Gastroesophageal sphincter (tissue), 4 donors: ENCODE data around the gene ZC3H10. TPM values are rescaled to one million over a fixed set of nuclear protein-coding genes. Genes with fewer than 3 reads are reported as not detected.

Experiments
- ATAC-seq: fragments of 150-250 bp; one replicate; pipeline ENCODE4 v1.9.1; 2016; ENCODE audit warnings: mild to moderate bottlenecking, moderate library complexity
- H3K27ac ChIP-seq, 4 donors: fragments of 200-600 bp; sonication (generic) in 3 of 4; 1 replicate in 3 of 4; 2 replicates in 1 of 4; pipeline ENCODE4 v1.5.1; 2016 to 2019
- H3K27me3 ChIP-seq: fragments of 200-600 bp; sonication (generic); one replicate; pipeline ENCODE4 v1.5.1; 2019
- H3K36me3 ChIP-seq, 2 donors: fragments of 200-600 bp; sonication (generic); one replicate each; pipeline ENCODE4 v1.5.1; 2019; ENCODE audit warnings: control low read depth in 1 of 2
- H3K4me1 ChIP-seq, 3 donors: fragments of 200-600 bp; sonication (generic); 1 replicate in 2 of 3; 2 replicates in 1 of 3; pipeline ENCODE4 v1.5.1; 2016 to 2019; ENCODE audit warnings: control low read depth in 2 of 3
- H3K4me3 ChIP-seq, 2 donors: fragments of 200-600 bp; sonication (generic); one replicate each; pipeline ENCODE4 v1.5.1; 2019; ENCODE audit warnings: mild to moderate bottlenecking in 1 of 2, moderate library complexity in 1 of 2
- H3K9me3 ChIP-seq, 3 donors: fragments of 200-600 bp; sonication (generic); one replicate each; pipeline ENCODE4 v1.5.1; 2017 to 2019; ENCODE audit warnings: control low read depth in 2 of 3
- CTCF ChIP-seq, 4 experiments: fragments of 200-600 bp in 2 of 4; fragments of 450-650 bp in 2 of 4; sonication (generic) in 1 of 4; IDR thresholded peaks; one replicate each; pipeline ENCODE4 v1.5.1; 2017 to 2019; ENCODE audit warnings: antibody characterized with exemption in 4 of 4, mild to moderate bottlenecking in 2 of 4, moderate library complexity in 2 of 4
- EP300 ChIP-seq: sonication (generic); formaldehyde crosslinking; IDR thresholded peaks from one replicate; pipeline ENCODE4 v1.6.1; 2017; ENCODE audit warnings: antibody characterized with exemption, mild to moderate bottlenecking
- POLR2A ChIP-seq, 2 donors: fragments of 450-650 bp; IDR thresholded peaks; one replicate each; pipeline ENCODE4 v1.6.1; 2017; ENCODE audit warnings: antibody characterized with exemption in 2 of 2, mild to moderate bottlenecking in 2 of 2, moderate library complexity in 1 of 2
- POLR2AphosphoS5 ChIP-seq: sonication (generic); formaldehyde crosslinking; IDR thresholded peaks from one replicate; pipeline ENCODE4 v1.6.1; 2017; ENCODE audit warnings: antibody characterized with exemption
- WGBS, 2 donors: methylation state at CpG; one replicate each; pipeline ENCODE4 v1.1.5; 2018; ENCODE audit warnings: low coverage in 1 of 2; 5-methylcytosine and 5-hydroxymethylcytosine counted together
- total RNA-seq, 4 donors: library from RNA; depleted of rRNA; stranded (reverse); fragments of >200 nt; gene quantifications; one replicate each; pipeline ENCODE4 v1.1.0, GENCODE V29; 2016

Gene ZC3H10
- total RNA-seq, 4 donors from 2014 or later: 5.0 to 7.4 (median 5.8) TPM

- peaks cover under 1 to 36% of the 10 kb centered on the region in 2 donors for H3K36me3 ChIP-seq
- ATAC-seq: peak; percentile 9
- H3K27ac ChIP-seq: peak overlapping the region; percentile 51 to 95 (median 89)
- TF ChIP-seq EP300: no peak
- H3K9me3 ChIP-seq: no peaks in the 10 kb centered on the region
- peaks cover 6 to 37% (median 20%) of the 10 kb centered on the region in 3 donors for H3K4me1 ChIP-seq
- WGBS, 2 donors: 0 to 1% methylated on average over 17 to 34 of the region's 40 CpGs
- H3K27me3 ChIP-seq: no peaks in the 10 kb centered on the region
- peak overlapping the region; percentile 88 to 92 for H3K4me3 ChIP-seq
These were observed 13.1 kb upstream of the ZC3H10 start for GRCh38 chr12:56104815-56105608.

GRCh38 chr12:56105609-56105902 is 12.5 kb upstream of the ZC3H10 start:
- H3K27me3 ChIP-seq: no peaks in the 10 kb centered on the region
- H3K4me1 ChIP-seq: peaks cover 6 to 37% (median 20%) of the 10 kb centered on the region in 3 donors
- no peak for ATAC-seq
- peaks cover 6 to 41% of the 10 kb centered on the region in 2 donors for H3K36me3 ChIP-seq
- peak overlapping the region in 1 of 4 donors; percentile 86 for H3K27ac ChIP-seq
- no peaks in the 10 kb centered on the region for H3K9me3 ChIP-seq
- no peak for TF ChIP-seq CTCF (IDR thresholded peaks at IDR 0.05)
- no peak for TF ChIP-seq POLR2AphosphoS5
- no peak for TF ChIP-seq POLR2A (IDR thresholded peaks at IDR 0.05)
- no peak for TF ChIP-seq EP300
- H3K4me3 ChIP-seq: peak overlapping the region; percentile 88 to 92
- 22 to 42% methylated on average over 2 of the region's 2 CpGs for WGBS, 2 donors

DNA sequence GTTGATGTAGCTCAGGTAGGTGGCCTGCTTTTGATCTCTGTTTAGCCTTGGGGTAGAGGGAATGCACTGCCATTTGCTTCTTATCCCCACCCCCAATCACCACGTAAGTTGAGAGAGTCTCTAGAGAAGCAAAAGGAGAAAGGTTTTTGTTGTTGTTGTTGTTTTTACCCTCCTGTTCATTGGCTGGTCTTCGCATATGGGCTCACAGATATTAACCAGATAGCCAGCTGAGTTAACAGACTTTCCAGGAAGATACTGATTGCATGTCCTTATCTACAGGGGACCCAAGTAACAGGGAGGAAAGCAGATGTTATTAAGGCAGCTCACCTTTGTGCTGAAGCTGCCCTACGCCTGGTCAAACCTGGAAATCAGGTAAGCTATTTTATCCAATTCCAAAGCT is 10.8 kb upstream of the ZC3H10 start:
- Histone ChIP-seq H3K4me3 (no peak overlapping the region), H3K36me3 (peaks cover 7 to 58% of the 10 kb centered on the region in 2 donors), H3K27me3 (no peaks in the 10 kb centered on the region), H3K27ac (no peak overlapping the region), H3K9me3 (no peaks in the 10 kb centered on the region), H3K4me1 (peaks cover 6 to 37% (median 20%) of the 10 kb centered on the region in 3 donors)
- TF ChIP-seq POLR2A (IDR thresholded peaks at IDR 0.05) (no peak), POLR2AphosphoS5 (no peak), CTCF (IDR thresholded peaks at IDR 0.05) (no peak)
- no peak for ATAC-seq
- WGBS, 2 donors: 73 to 74% methylated on average over 3 of the region's 3 CpGs

GRCh38 chr12:56110571-56110970 is 7.5 kb upstream of the ZC3H10 start:
- WGBS, 2 donors: 81% methylated on average over 5 of the region's 5 CpGs; no CpG with 5 or more reads in 1 of the 2 donors
- no peak for ATAC-seq

DNA sequence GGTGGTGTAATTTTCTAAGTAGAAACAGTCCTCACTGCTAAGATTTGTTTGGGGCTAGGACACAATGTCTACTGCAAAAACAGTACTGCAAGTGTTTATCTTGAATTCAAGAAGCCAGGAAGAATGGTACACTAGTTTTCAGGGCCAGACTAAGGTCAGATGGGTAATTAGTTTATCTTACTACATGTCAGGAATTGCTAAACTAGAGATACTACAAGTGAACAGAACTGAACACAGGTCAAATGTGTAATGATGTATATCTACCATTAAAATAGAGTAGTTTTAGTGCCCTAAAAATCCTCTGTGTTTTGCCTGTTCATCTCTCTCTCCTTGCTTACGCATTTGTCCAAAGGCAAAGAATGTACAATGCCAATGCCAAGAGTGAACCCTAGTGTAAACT is 4.0 kb upstream of the ZC3H10 start:
- no peak for TF ChIP-seq EP300
- TF ChIP-seq POLR2A (IDR thresholded peaks at IDR 0.05): no peak
- H3K36me3 ChIP-seq: peaks cover 7 to 49% of the 10 kb centered on the region in 2 donors
- H3K4me1 ChIP-seq: peaks cover 3 to 19% (median 6%) of the 10 kb centered on the region in 3 donors
- no peak for ATAC-seq
- no peak overlapping the region for H3K27ac ChIP-seq
- 100% methylated on average over 1 of the region's 1 CpG; no CpG with 5 or more reads in 1 of the 2 donors for WGBS, 2 donors
- H3K4me3 ChIP-seq: no peak overlapping the region
- no peaks in the 10 kb centered on the region for H3K9me3 ChIP-seq
- H3K27me3 ChIP-seq: no peaks in the 10 kb centered on the region

More at GRCh38 chr12:56110571-56110970, 7.5 kb upstream of the ZC3H10 start:
- no peak for TF ChIP-seq CTCF (IDR thresholded peaks at IDR 0.05)
- Histone ChIP-seq H3K9me3 (no peaks in the 10 kb centered on the region), H3K36me3 (peaks cover 7 to 76% of the 10 kb centered on the region in 2 donors), H3K4me3 (no peak overlapping the region), H3K4me1 (peaks cover 4 to 22% (median 8%) of the 10 kb centered on the region in 3 donors), H3K27ac (no peak overlapping the region), H3K27me3 (no peaks in the 10 kb centered on the region)

DNA sequence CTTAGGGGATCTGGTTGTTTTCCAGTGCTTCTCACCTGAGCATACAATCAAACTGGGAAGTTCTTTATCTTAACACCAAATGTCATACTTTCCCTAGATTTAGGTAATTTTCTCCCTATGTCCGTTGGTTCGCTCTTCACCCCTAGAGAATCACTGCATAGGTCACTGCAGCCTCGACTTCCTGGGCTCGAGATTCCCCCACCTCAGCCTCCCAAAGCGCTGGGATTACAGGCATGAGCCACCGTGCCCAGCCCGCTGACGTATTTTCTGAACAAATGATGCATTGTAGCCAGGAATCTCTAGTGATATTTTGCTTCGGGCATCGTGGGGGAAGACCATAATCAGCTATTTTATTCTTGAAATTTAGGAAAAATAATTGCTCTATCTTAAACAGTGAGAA is 2.7 kb upstream of the ZC3H10 start:
- H3K27ac ChIP-seq: peak overlapping the region in 3 of 4 donors; percentile 79 to 97 (median 95)
- H3K4me1 ChIP-seq: peaks cover 11 to 31% (median 18%) of the 10 kb centered on the region in 3 donors
- H3K4me3 ChIP-seq: peak overlapping the region; percentile 81 to 100
- H3K27me3 ChIP-seq: no peaks in the 10 kb centered on the region
- no peak for TF ChIP-seq POLR2A (IDR thresholded peaks at IDR 0.05)
- no peak for TF ChIP-seq CTCF (IDR thresholded peaks at IDR 0.05)
- TF ChIP-seq POLR2AphosphoS5: no peak
- TF ChIP-seq EP300: no peak
- H3K9me3 ChIP-seq: no peaks in the 10 kb centered on the region
- ATAC-seq: no peak
- peaks cover 4 to 40% of the 10 kb centered on the region in 2 donors for H3K36me3 ChIP-seq
- 51 to 52% methylated on average over 4 to 10 of the region's 10 CpGs for WGBS, 2 donors
